ENCODE data around the gene CDK9.

Gene CDK9

GRCh38 chr9:127790094-127790855, 4.4 kb downstream of the CDK9 start:
- ChIA-PET CTCF (interaction anchor here (1.1 to 6.1 kb wide), 2 partner anchors 81 to 131 kb away, joined by 7 to 76 read pairs; no protein-coding TSS in a partner anchor), POLR2A (no interaction called here)
- no peak for TF ChIP-seq CTCF (IDR thresholded peaks at IDR 0.05; ENCODE audit: insufficient read depth, low read length, missing control alignments)
- no peak overlapping the region for H3K4me3 ChIP-seq (ENCODE audit: low read depth, low read length)
- DNase-seq (ENCODE audit: low read depth, low spot score) = no peak

- ChIA-PET POLR2A (no interaction called here), CTCF (no interaction called here)
- H3K4me3 ChIP-seq (ENCODE audit: low read depth, low read length) = no peak overlapping the region
- DNase-seq (ENCODE audit: low read depth, low spot score) = no peak
- no peak for TF ChIP-seq CTCF (IDR thresholded peaks at IDR 0.05; ENCODE audit: insufficient read depth, low read length, missing control alignments)
These were observed 5.3 kb downstream of the CDK9 start for GRCh38 chr9:127791085-127791484.

- no peak for DNase-seq (ENCODE audit: low read depth, low spot score)
- H3K4me3 ChIP-seq (ENCODE audit: low read depth, low read length) = no peak overlapping the region
- TF ChIP-seq CTCF (IDR thresholded peaks at IDR 0.05; ENCODE audit: insufficient read depth, low read length, missing control alignments) = no peak
- ChIA-PET CTCF (interaction anchor here (0.6 to 1.9 kb wide), 7 partner anchors 10 to 275 kb away, joined by 3 to 12 read pairs (median 6); partner anchors contain the start of genes FPGS and TOR2A), POLR2A (interaction anchor here (0.6 to 1.5 kb wide), 4 partner anchors 11 to 179 kb away, joined by 3 to 7 read pairs (median 3); partner anchors contain the start of gene FPGS)
These were observed 6.7 kb downstream of the CDK9 start for GRCh38 chr9:127792417-127793031.

- no peak for TF ChIP-seq CTCF (IDR thresholded peaks at IDR 0.05; ENCODE audit: insufficient read depth, low read length, missing control alignments)
- DNase-seq (ENCODE audit: low read depth, low spot score) = no peak
- ChIA-PET POLR2A (interaction anchor here (1.5 kb wide), 1 partner anchor 10 kb away, joined by 7 read pairs; the partner anchor contains the start of gene FPGS), CTCF (interaction anchor here (1.3 to 1.9 kb wide), 6 partner anchors 9 to 128 kb away, joined by 3 to 12 read pairs (median 8); partner anchors contain the start of genes FPGS and TOR2A)
- no peak overlapping the region for H3K4me3 ChIP-seq (ENCODE audit: low read depth, low read length)
These were observed 7.4 kb downstream of the CDK9 start for GRCh38 chr9:127793093-127793708.

DNA sequence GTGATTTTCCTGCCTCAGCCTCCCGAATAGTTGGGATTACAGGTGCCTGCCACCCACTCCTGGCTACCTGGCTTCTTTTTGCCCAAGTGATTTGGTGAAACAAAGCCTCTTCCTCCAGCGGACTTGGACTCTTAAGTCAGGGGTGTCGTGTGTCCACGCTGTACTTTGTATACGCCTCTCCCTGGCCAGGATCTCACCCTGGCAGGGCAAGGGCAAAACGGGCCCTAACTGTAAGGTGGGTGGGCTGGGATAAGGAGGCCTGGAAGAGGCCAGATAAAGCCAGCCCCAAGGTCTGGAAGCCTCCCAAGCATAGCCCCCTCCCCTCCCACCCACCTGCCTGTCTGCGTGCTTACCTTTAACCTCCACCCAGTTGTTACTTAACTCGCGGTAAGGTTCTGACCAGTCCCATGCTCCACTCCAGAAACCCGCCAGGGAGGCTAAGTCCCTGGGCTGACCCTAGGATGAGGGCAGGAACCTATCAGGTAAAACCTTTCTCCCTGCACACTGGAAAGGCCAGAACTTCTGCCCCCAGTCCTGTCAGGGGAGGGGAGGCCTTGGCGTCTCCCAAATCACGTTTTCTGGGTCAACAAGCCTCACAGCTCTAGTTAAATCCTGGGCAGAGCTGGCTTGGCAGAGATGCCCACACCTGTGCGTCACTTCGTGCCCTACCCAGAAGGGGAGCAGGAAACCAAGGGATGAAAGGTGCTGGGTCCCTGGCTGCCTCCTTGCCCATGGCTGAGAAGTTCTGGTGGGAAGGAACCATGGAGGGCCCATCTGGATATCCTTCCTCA, 8.4 kb downstream of the CDK9 start:
- no peak for DNase-seq (ENCODE audit: low read depth, low spot score)
- CTCF ChIA-PET = interaction anchor here (1.2 to 1.9 kb wide), 3 partner anchors 8 to 75 kb away, joined by 4 to 12 read pairs (median 6); partner anchors contain the start of genes FPGS and TOR2A
- TF ChIP-seq CTCF (IDR thresholded peaks at IDR 0.05; ENCODE audit: insufficient read depth, low read length, missing control alignments) = no peak
- POLR2A ChIA-PET = interaction anchor here (1.5 kb wide), 1 partner anchor 9 kb away, joined by 7 read pairs; the partner anchor contains the start of gene FPGS
- H3K4me3 ChIP-seq (ENCODE audit: low read depth, low read length) = no peak overlapping the region

All from AG04449 (cell line).